Spinal cord (tissue), 10 donors: ENCODE data around the gene SUN1. TPM values are rescaled to one million over a fixed set of nuclear protein-coding genes. Genes with fewer than 3 reads are reported as not detected.

Source experiments
- DNase-seq, 6 donors: peaks; one replicate each; pipeline versions ENCODE4 v3.0.0 to v3.0.0-alpha.2; 2013 to 2015; ENCODE audit warnings: low spot score in 6 of 6, low read depth in 4 of 6
- H3K27ac ChIP-seq: one replicate; pipeline ENCODE4 v1.5.1; 2013; ENCODE audit warnings: low read depth, low read length, control low read depth
- H3K27me3 ChIP-seq: one replicate; pipeline ENCODE4 v1.6.1; 2013; ENCODE audit warnings: low read length; ENCODE audit not compliant: control insufficient read depth, insufficient read depth
- H3K36me3 ChIP-seq: one replicate; pipeline ENCODE4 v1.6.1; 2013; ENCODE audit warnings: low read length; ENCODE audit not compliant: control insufficient read depth, insufficient read depth
- H3K4me1 ChIP-seq: one replicate; pipeline ENCODE4 v1.6.1; 2013; ENCODE audit warnings: low read length; ENCODE audit not compliant: control insufficient read depth, insufficient read depth
- H3K4me3 ChIP-seq: one replicate; pipeline ENCODE4 v1.5.1; 2013; ENCODE audit warnings: low read depth, low read length, control low read depth
- H3K9me3 ChIP-seq: one replicate; pipeline ENCODE4 v1.6.1; 2013; ENCODE audit warnings: low read length; ENCODE audit not compliant: control insufficient read depth, insufficient read depth
- WGBS: methylation state at CpG from one replicate; pipeline ENCODE4 v1.1.5; 2013; ENCODE audit warnings: missing lambda C conversion rate; ENCODE audit not compliant: insufficient coverage; 5-methylcytosine and 5-hydroxymethylcytosine counted together
- polyA plus RNA-seq, 2 donors: library from polyadenylated mRNA; unstranded; fragments of 120-200 nt; gene quantifications; one replicate each; pipeline ENCODE4 v1.2.1, GENCODE V29; 2013; ENCODE audit not compliant: insufficient read length in 2 of 2
- total RNA-seq, 2 donors: library from RNA; depleted of rRNA in 1 of 2; stranded (reverse); fragments of 120-200 nt in 1 of 2; fragments of >200 nt in 1 of 2; gene quantifications; one replicate each; pipeline versions ENCODE4 v1.2.3 to v1.2.4, GENCODE V29; 2013 to 2014
- donor health status: healthy.

SUN1 gene
- total and polyA plus RNA-seq, 4 donors, result 114 to 185 (median 170) TPM

DNA sequence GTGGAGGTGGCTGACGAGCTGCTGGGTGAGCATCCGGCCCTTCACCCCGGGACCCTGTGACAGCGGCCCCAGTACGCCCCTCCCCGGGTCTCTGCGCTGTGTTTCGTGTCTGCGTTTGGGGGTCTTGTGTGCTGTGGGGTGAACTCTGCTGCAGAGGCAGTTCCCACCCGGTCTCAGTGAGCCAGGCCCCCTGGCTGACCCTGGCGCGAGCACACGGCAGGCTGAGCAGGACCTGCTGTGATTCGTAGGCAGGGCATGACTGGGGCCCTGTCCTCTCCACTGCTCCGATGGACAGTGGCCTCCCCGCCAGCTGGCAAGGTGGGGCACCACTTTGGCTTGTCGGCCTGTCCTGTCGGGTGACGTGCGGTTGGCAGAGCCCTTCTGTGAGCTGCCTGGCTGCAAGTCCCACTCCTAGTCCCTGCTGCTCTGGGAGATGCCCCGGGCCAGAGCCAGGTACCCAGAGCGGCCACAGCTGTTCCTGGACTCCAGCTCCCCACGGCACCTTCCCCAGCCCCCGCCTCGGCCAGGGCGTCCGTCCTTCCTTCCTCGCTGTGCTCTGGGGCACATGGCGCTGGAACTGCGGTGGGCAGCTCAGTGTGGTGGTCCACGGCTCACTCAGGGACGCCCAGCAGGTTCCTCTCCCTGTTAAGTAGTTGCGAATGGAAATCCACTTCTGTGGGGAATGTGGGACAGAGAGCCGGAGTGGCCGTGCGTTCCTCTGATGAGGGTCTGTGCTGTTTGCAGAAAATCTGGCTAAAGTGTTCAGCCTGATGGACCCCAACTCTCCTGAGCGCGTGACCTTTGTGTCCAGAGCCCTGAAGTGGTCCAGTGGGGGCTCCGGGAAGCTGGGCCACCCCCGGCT, 54.6 kb downstream of the SUN1 start:
- Histone ChIP-seq H3K4me1 (peaks cover 19% of the 10 kb centered on the region), H3K4me3 (no peak overlapping the region), H3K9me3 (no peaks in the 10 kb centered on the region), H3K27me3 (no peaks in the 10 kb centered on the region), H3K27ac (no peak overlapping the region), H3K36me3 (peaks cover 87% of the 10 kb centered on the region)
- WGBS, result 96% methylated on average over 40 of the region's 40 CpGs
- no peak for DNase-seq

DNA sequence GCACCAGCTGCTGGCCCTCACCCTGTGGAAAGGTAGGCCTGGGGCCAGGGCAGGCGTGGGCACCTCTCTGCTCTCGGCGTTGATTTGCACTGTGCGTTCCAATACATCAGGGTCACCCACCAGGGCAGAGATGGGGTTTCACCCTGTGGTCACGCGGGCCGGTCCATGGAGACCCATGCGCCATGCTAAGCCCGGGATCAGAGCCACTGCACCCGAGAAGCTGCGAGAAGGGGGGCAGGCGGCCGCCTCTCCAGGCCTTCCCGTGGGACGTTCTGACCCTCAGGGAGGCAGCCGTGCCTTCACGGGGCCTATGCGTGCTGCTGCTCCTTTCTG, 55.2 kb downstream of the SUN1 start:
- Histone ChIP-seq H3K9me3 (no peaks in the 10 kb centered on the region), H3K4me1 (peaks cover 19% of the 10 kb centered on the region), H3K36me3 (peaks cover 89% of the 10 kb centered on the region), H3K4me3 (no peak overlapping the region), H3K27me3 (no peaks in the 10 kb centered on the region), H3K27ac (no peak overlapping the region)
- WGBS, result 97% methylated on average over 18 of the region's 18 CpGs
- no peak for DNase-seq

DNA sequence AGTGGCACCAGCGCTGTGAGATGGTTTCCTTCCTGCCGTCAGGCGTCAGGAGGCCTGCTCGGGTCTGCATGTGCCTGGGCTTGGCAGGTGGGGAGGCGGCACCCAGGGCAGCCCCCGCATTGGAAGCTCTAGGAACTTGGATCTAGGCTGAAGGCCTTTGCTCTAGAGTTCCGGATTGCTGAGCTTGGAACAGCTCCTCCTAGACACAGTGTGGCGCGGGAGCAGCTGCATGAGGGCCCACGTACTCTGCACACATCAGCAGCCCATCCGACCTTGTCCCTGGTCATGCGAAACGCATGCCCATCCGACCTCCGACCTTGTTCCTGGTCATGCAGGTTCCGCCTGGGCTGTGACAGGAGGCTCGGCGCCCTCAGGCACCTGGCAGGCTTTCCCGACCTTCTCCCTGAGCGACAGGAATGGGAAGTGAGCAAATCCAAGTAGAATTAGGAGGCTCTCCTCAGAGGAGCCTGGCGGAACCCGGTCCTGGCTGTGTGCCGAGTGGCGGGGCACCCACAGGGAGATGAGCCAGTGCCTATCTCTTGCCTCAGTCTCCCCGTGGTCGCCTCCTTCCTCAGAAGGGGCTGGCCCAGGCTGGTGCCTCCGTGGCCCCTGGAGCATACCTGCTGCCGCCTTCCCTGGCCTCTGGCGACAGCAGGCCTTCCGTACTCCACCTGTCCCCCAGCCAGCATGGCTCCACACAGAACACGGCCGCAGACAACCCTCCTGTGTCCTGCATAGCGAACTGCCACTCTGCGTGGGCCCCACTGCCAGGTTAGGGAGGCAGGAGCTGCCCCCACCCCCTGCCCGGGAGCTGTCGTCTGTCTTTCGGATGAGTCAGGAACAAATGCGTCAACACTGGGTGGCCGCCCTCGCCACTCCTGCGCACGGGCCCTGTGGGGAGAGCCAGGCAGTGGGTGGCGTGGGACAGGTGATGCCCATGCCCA, 56.1 kb downstream of the SUN1 start:
- H3K27me3 ChIP-seq, result no peaks in the 10 kb centered on the region
- 97% methylated on average over 42 of the region's 43 CpGs for WGBS
- H3K4me3 ChIP-seq, result no peak overlapping the region
- peaks cover 12% of the 10 kb centered on the region for H3K4me1 ChIP-seq
- no peak overlapping the region for H3K27ac ChIP-seq
- H3K9me3 ChIP-seq, result no peaks in the 10 kb centered on the region
- DNase-seq, result no peak
- H3K36me3 ChIP-seq, result peaks cover 90% of the 10 kb centered on the region

DNA sequence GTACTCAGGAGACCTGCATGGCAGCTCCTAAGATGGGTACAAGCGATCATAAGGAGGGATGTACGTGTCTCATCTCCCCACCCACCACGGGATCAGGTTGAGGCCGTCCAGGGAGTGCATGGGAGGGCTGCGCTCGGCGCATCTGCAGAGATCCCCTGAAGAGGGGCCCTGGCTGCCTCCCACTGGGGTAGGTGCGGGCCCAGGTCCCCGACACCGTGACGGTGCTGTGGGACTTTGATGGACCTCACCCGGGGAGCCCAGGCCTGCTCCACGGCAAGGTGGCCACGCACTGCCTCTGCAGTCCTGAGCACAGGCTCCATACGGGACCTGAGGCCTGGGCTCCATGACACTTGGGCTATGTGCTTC, 56.7 kb downstream of the SUN1 start:
- Histone ChIP-seq H3K4me3 (no peak overlapping the region), H3K36me3 (peaks cover 90% of the 10 kb centered on the region), H3K27me3 (no peaks in the 10 kb centered on the region), H3K9me3 (no peaks in the 10 kb centered on the region), H3K4me1 (peaks cover 8% of the 10 kb centered on the region), H3K27ac (no peak overlapping the region)
- DNase-seq, result no peak
- 98% methylated on average over 14 of the region's 15 CpGs for WGBS

DNA sequence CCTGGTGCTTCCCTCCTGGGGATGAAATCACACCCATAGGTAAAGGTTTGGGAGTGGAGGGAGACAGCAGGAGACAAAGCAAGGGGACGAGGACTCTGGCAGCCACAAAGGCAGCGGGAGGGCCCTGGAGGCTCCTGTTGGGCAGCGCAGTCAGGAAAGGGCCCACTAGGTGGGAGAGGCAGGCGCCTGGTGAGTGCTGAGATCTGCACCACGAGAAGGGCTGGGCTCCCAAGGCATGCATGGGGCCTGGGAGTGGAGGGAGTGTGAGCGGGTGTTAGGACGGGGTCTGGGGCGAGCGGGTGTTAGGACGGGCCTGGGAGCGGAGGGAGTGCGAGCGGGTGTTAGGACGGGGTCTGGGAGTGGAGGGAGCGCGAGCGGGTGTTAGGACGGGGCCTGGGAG, 57.1 kb downstream of the SUN1 start:
- Histone ChIP-seq H3K36me3 (peaks cover 90% of the 10 kb centered on the region), H3K4me3 (no peak overlapping the region), H3K9me3 (no peaks in the 10 kb centered on the region), H3K27ac (no peak overlapping the region), H3K4me1 (peaks cover 5% of the 10 kb centered on the region), H3K27me3 (no peaks in the 10 kb centered on the region)
- 100% methylated on average over 4 of the region's 18 CpGs for WGBS
- DNase-seq, result no peak

DNA sequence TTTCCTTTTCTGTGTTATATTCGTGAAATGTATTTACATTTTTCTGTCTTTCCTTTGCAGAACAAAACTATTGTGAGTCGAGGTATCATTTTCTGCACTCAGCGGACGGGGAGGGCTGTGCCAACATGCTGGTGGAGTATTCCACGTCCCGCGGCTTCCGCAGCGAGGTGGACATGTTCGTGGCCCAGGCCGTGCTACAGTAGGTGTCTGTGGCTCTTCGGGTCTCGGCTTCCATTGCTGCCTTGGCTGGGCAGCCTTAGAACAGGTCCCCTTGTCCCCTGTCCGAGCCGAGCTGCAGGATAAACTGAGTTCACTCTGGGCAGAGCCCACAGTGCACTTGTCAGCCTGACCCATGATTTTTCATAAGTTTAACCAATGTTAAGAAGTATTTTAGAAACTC, 58.6 kb downstream of the SUN1 start:
- no peak for DNase-seq
- H3K4me1 ChIP-seq, result no peaks in the 10 kb centered on the region
- H3K4me3 ChIP-seq, result no peak overlapping the region
- no peaks in the 10 kb centered on the region for H3K27me3 ChIP-seq
- WGBS, result 96% methylated on average over 12 of the region's 15 CpGs
- peaks cover 95% of the 10 kb centered on the region for H3K36me3 ChIP-seq
- H3K27ac ChIP-seq, result no peak overlapping the region
- H3K9me3 ChIP-seq, result no peaks in the 10 kb centered on the region

DNA sequence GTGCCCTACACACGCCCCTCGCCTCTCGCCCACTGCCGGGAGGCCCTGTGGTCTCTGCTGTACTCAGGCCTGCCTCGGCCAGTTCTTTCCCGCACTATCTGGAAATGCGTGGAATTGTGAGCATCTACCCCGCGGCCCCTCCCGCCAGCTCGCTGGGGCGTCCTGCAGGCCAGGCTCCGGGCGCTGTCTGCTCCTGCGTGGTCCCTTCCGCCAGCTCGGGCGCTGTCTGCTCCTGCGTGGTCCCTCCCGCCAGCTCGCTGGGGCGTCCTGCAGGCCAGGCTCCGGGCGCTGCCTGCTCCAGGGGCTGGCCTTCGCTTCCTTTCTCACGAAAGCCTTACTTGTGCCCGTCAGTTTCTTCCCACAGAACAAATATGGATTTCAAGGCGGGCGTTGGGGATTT, 59.0 kb downstream of the SUN1 start:
- Histone ChIP-seq H3K9me3 (no peaks in the 10 kb centered on the region), H3K4me3 (no peak overlapping the region), H3K4me1 (no peaks in the 10 kb centered on the region), H3K27me3 (no peaks in the 10 kb centered on the region), H3K36me3 (peaks cover 94% of the 10 kb centered on the region), H3K27ac (no peak overlapping the region)
- no peak for DNase-seq
- WGBS, result 95% methylated on average over 25 of the region's 29 CpGs

DNA sequence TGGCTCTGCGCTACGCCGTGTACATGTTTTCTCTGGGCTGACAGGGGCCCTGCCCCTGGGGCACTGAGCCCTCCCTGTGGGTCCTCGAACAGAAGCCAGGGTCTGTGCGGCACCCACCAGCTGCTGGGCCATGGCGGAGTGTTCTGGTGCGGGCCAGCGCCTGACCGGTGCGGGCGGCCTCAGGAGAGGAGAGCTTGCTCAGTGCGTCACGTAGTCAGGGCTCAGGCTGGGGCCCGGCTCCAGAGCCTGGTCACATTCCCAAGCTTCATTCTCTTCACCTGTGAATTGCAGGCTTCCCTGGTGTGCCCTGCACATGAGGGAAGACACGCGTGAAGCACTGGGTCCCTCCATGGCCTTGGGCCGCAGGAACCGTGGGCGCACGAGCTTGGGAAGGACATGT, 59.5 kb downstream of the SUN1 start:
- Histone ChIP-seq H3K27ac (no peak overlapping the region), H3K9me3 (no peaks in the 10 kb centered on the region), H3K36me3 (peaks cover 94% of the 10 kb centered on the region), H3K4me1 (no peaks in the 10 kb centered on the region), H3K4me3 (no peak overlapping the region), H3K27me3 (no peaks in the 10 kb centered on the region)
- DNase-seq, result no peak
- WGBS, result over 99% methylated on average over 17 of the region's 20 CpGs

DNA sequence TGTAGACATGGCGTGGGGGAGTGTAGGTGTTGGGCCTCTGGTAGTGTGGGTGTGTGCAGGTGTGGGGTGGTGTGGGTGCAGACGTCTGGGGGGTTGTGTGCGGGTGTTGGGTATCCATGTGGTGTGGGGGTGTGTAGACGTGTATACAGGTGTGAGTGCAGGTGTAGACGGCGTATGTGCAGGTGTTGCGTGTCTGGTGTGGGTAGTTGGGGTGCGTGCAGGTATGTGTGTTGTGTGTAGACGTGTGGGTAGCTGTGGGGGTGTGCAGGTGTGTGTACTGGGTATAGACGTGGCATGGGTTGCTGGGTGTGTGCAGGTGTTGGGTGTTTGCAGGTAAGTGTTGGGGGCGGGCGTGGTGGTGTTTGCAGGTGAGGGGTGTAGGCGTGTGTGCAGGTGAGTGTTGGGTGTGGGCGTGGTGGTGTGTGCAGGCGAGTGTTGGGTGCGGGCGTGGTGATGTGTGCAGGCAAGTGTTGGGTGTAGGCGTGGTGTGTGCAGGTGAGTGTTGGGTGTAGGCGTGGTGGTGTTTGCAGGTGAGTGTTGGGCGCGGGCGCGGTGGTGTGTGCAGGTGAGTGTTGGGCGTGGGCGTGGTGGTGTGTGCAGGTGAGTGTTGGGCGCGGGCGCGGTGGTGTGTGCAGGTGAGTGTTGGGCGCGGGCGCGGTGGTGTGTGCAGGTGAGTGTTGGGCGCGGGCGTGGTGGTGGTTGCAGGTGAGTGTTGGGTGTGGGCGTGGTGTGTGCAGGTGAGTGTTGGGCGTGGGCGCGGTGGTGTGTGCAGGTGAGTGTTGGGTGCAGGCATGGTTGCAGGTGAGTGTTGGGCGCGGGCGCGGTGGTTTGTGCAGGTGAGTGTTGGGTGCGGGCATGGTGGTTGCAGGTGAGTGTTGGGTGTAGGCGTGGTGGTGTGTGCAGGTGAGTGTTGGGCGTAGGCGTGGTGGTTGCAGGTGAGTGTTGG, 60.6 kb downstream of the SUN1 start:
- no peak for DNase-seq
- 98% methylated on average over 34 of the region's 48 CpGs for WGBS
- Histone ChIP-seq H3K9me3 (no peaks in the 10 kb centered on the region), H3K27me3 (no peaks in the 10 kb centered on the region), H3K27ac (no peak overlapping the region), H3K4me1 (peaks cover 5% of the 10 kb centered on the region), H3K36me3 (peaks cover 94% of the 10 kb centered on the region), H3K4me3 (no peak overlapping the region)
